IMR-90 (cell line): Measurements from ENCODE around the gene MUTYH. TPM values are rescaled to one million over a fixed set of nuclear protein-coding genes. Genes with fewer than 3 reads are reported as not detected.
"Not testable (repeated sequence)": the region's sequence is repeated elsewhere in the genome, so short reads cannot be mapped to it uniquely, and the experiment has no call there.

Experiments used
- ATAC-seq: fragments of 200-7000 bp; cut with Tn5 transposase; 2 replicates; pipeline ENCODE4 v1.9.1; 2020; ENCODE audit warnings: low read depth, mild to moderate bottlenecking, moderate library complexity
- BruUV-seq: library from RNA; stranded (reverse); fragments of 400-500 nt; replicated peaks from 2 replicates; lab custom pipeline; 2021; lab: Mats Ljungman, UMichigan
- CTCF ChIA-PET: fragments of 300-600 bp; formaldehyde crosslinking; extraction: SDS; loops from one replicate; lab custom pipeline; 2021; ENCODE audit warnings: antibody characterized with exemption; lab: Yijun Ruan, JAX
- POLR2A ChIA-PET: fragments of 300-600 bp; sonication (Branson Sonifier 250); formaldehyde crosslinking; loops from one replicate; lab custom pipeline; 2022; ENCODE audit warnings: antibody characterized with exemption; ENCODE audit not compliant: unreplicated experiment; lab: Charles Lee
- DNase-seq: peaks from one replicate; pipeline ENCODE4 v3.0.0; 2013
- H2AFZ ChIP-seq: replicated peaks from 2 replicates; pipeline ENCODE3; 2013; ENCODE audit warnings: low read length, mild to moderate bottlenecking; ENCODE audit not compliant: poor library complexity
- H2AK5ac ChIP-seq: 2 replicates; pipeline ENCODE4 v1.6.1; 2013; ENCODE audit warnings: low read depth, low read length, inconsistent platforms
- H2AK9ac ChIP-seq: replicated peaks from 2 replicates; pipeline ENCODE3; 2013; ENCODE audit warnings: mild to moderate bottlenecking, low read depth, low read length, moderate library complexity; ENCODE audit not compliant: poor library complexity
- H2BK120ac ChIP-seq: 2 replicates; pipeline ENCODE4 v1.6.1; 2013; ENCODE audit warnings: low read depth, low read length, inconsistent platforms
- H2BK15ac ChIP-seq: 3 replicates; pipeline ENCODE4 v1.6.1; 2013; ENCODE audit warnings: low read depth, low read length, inconsistent platforms
- H2BK20ac ChIP-seq: 2 replicates; pipeline ENCODE4 v1.6.1; 2013; ENCODE audit warnings: low read depth, mild to moderate bottlenecking, inconsistent platforms, low read length, moderate library complexity
- H2BK5ac ChIP-seq: 2 replicates; pipeline ENCODE4 v1.6.1; 2013; ENCODE audit warnings: mild to moderate bottlenecking, low read depth, low read length, inconsistent platforms; ENCODE audit not compliant: poor library complexity, severe bottlenecking
- H3K14ac ChIP-seq: replicated peaks from 2 replicates; pipeline ENCODE4 v1.6.1; 2013; ENCODE audit warnings: low read depth, low read length, inconsistent platforms
- H3K18ac ChIP-seq: 2 replicates; pipeline ENCODE4 v1.6.1; 2013; ENCODE audit warnings: low read depth, low read length, control low read depth
- H3K23ac ChIP-seq: 2 replicates; pipeline ENCODE4 v1.6.1; 2013; ENCODE audit warnings: low read depth, low read length, inconsistent platforms
- H3K27ac ChIP-seq: 2 replicates; pipeline ENCODE4 v1.5.1; 2013; ENCODE audit warnings: mild to moderate bottlenecking, control low read depth, low read length; ENCODE audit not compliant: insufficient read depth
- H3K27me3 ChIP-seq: 2 replicates; pipeline ENCODE4 v1.6.1; 2013; ENCODE audit warnings: low read length; ENCODE audit not compliant: control insufficient read depth, insufficient read depth
- H3K36me3 ChIP-seq: 2 replicates; pipeline ENCODE4 v1.6.1; 2013; ENCODE audit warnings: low read length, mixed read lengths; ENCODE audit not compliant: control insufficient read depth, insufficient read depth
- H3K4ac ChIP-seq: 2 replicates; pipeline ENCODE4 v1.6.1; 2013; ENCODE audit warnings: low read depth, low read length, inconsistent platforms
- H3K4me1 ChIP-seq: 2 replicates; pipeline ENCODE4 v1.6.1; 2013; ENCODE audit warnings: low read length, mixed read lengths; ENCODE audit not compliant: control insufficient read depth, insufficient read depth
- H3K4me2 ChIP-seq: 2 replicates; pipeline ENCODE4 v1.6.1; 2013; ENCODE audit warnings: low read depth, mild to moderate bottlenecking, control low read depth, low read length, moderate library complexity
- H3K4me3 ChIP-seq: 2 replicates; pipeline ENCODE4 v1.5.1; 2013; ENCODE audit warnings: low read depth, mild to moderate bottlenecking, control low read depth, low read length, moderate library complexity; ENCODE audit not compliant: insufficient read depth
- H3K56ac ChIP-seq: 2 replicates; pipeline ENCODE4 v1.6.1; 2013; ENCODE audit warnings: low read length, inconsistent platforms; ENCODE audit not compliant: insufficient read depth; ENCODE audit errors: extremely low read depth
- H3K79me1 ChIP-seq, 2 experiments: 2 replicates each; pipeline ENCODE4 v1.6.1; 2013; ENCODE audit warnings: low read length in 2 of 2, inconsistent platforms in 1 of 2, low read depth in 1 of 2
- H3K9ac ChIP-seq: 2 replicates; pipeline ENCODE4 v1.6.1; 2013; ENCODE audit warnings: low read depth, low read length, control low read depth
- H3K9me1 ChIP-seq: 2 replicates; pipeline ENCODE4 v1.6.1; 2013; ENCODE audit warnings: low read length, inconsistent platforms; ENCODE audit not compliant: insufficient read depth
- H3K9me3 ChIP-seq: 2 replicates; pipeline ENCODE4 v1.6.1; 2013; ENCODE audit warnings: low read length; ENCODE audit not compliant: control insufficient read depth, insufficient read depth
- H4K20me1 ChIP-seq: 2 replicates; pipeline ENCODE4 v1.6.1; 2013; ENCODE audit warnings: low read length, inconsistent platforms; ENCODE audit not compliant: insufficient read depth
- H4K5ac ChIP-seq: 2 replicates; pipeline ENCODE4 v1.6.1; 2013; ENCODE audit warnings: mild to moderate bottlenecking, low read depth, low read length, control low read depth
- H4K8ac ChIP-seq, 2 experiments: 2 replicates each; pipeline ENCODE4 v1.6.1; 2013; ENCODE audit warnings: low read depth in 2 of 2, low read length in 2 of 2, control low read depth in 1 of 2, inconsistent platforms in 1 of 2
- H4K91ac ChIP-seq: 2 replicates; pipeline ENCODE4 v1.6.1; 2013; ENCODE audit warnings: low read depth, low read length, inconsistent platforms; ENCODE audit not compliant: insufficient read depth
- WGBS, 2 experiments: methylation state at CpG; one replicate each; pipeline versions ENCODE4 v1.1.5 to v1.1.7; 2013; ENCODE audit warnings: missing lambda C conversion rate in 2 of 2; ENCODE audit not compliant: insufficient read length in 1 of 2; ENCODE audit errors: extremely low coverage in 2 of 2; 5-methylcytosine and 5-hydroxymethylcytosine counted together
- dilution Hi-C: fragments of 300-500 bp; cut with HindIII; formaldehyde crosslinking; loops from one replicate; pipeline ENCODE4 v1.14.3; 2018; ENCODE audit warnings: low sequenced_read_pairs; ENCODE audit not compliant: unreplicated experiment
- in situ Hi-C: fragments of 300-500 bp; cut with MboI; formaldehyde crosslinking; loops from 3 replicates; pipeline ENCODE4 v1.14.3; 2019; ENCODE audit warnings: low sequenced_read_pairs, inconsistent platforms, mixed read lengths
- intact Hi-C: fragments of 100-400 bp; cut with micrococcal nuclease; formaldehyde crosslinking; loops from 2 replicates; pipeline ENCODE4 v1.10.0; 2022
- polyA plus RNA-seq, 3 experiments: library from polyadenylated mRNA; depleted of rRNA; stranded (reverse); fragments of >200 nt; gene quantifications; 2 replicates each; pipeline ENCODE4 v1.2.3, GENCODE V29; 2012; ENCODE audit warnings: low replicate concordance in 1 of 3
- total RNA-seq: library from RNA; depleted of rRNA; stranded (reverse); fragments of >200 nt; gene quantifications from 2 replicates; pipeline ENCODE4 v1.2.3, GENCODE V29; 2012

The MUTYH gene
- total and polyA plus RNA-seq, 2 of the 4 experiments (the other 2 are of a cell fraction) = 9.1 to 14.6 TPM

GRCh38 chr1:45291002-45291401, 49.2 kb downstream of the MUTYH start:
- H3K9ac ChIP-seq, H4K91ac ChIP-seq, H2BK15ac ChIP-seq, H3K18ac ChIP-seq, H3K79me1 ChIP-seq, BruUV-seq, H4K20me1 ChIP-seq, H3K4me2 ChIP-seq, dilution Hi-C loops, H3K56ac ChIP-seq, H3K4me3 ChIP-seq, H2AK5ac ChIP-seq, DNase-seq, H3K14ac ChIP-seq, H3K23ac ChIP-seq, H3K9me3 ChIP-seq, H2AK9ac ChIP-seq, H3K4me1 ChIP-seq, in situ Hi-C loops, POLR2A ChIA-PET, H2BK120ac ChIP-seq, H4K5ac ChIP-seq, H3K4ac ChIP-seq, H4K8ac ChIP-seq, ATAC-seq, H2AFZ ChIP-seq, H3K27ac ChIP-seq, H2BK20ac ChIP-seq, H2BK5ac ChIP-seq, H3K9me1 ChIP-seq, H3K36me3 ChIP-seq, H3K27me3 ChIP-seq: not testable (repeated sequence)
- CTCF ChIA-PET = interaction anchor here (1.7 kb wide), 1 partner anchor 9 kb away, joined by 7 read pairs; no protein-coding TSS in a partner anchor
- WGBS, 2 experiments = no CpG with 5 or more reads among the region's 6 CpGs
- intact Hi-C loops = loop anchor here (5.0 kb wide), 1 partner anchor 254 kb away; no protein-coding TSS in a partner anchor

- H3K14ac ChIP-seq, H4K20me1 ChIP-seq, H4K5ac ChIP-seq, H3K56ac ChIP-seq, BruUV-seq, H2BK20ac ChIP-seq, intact Hi-C loops, H3K18ac ChIP-seq, DNase-seq, H3K4ac ChIP-seq, in situ Hi-C loops, H3K9ac ChIP-seq, H2BK15ac ChIP-seq, H2BK120ac ChIP-seq, H3K36me3 ChIP-seq, H3K23ac ChIP-seq, H2AFZ ChIP-seq, H4K8ac ChIP-seq, H3K4me2 ChIP-seq, H3K4me3 ChIP-seq, H3K4me1 ChIP-seq, H3K27me3 ChIP-seq, H3K9me3 ChIP-seq, dilution Hi-C loops, H3K9me1 ChIP-seq, H2AK5ac ChIP-seq, H2AK9ac ChIP-seq, H3K79me1 ChIP-seq, ATAC-seq, CTCF ChIA-PET, H2BK5ac ChIP-seq, POLR2A ChIA-PET, H4K91ac ChIP-seq, H3K27ac ChIP-seq: not testable (repeated sequence)
- WGBS, 2 experiments = no CpG with 5 or more reads among the region's 3 CpGs
Observed at GRCh38 chr1:45286521-45286920, 53.7 kb downstream of the MUTYH start.
